WTC11 (cell line): Measurements from ENCODE around the gene SMYD4. TPM values are rescaled to one million over a fixed set of nuclear protein-coding genes. Genes with fewer than 3 reads are reported as not detected.

Experiments
- ATAC-seq: fragments of 200-7000 bp; cut with Tn5 transposase; 2 replicates; pipeline ENCODE4 v1.10.0; 2021; ENCODE audit warnings: mild to moderate bottlenecking, moderate library complexity
- CTCF ChIA-PET: fragments of 300-600 bp; sonication (Branson Sonifier 250); formaldehyde crosslinking; loops from one replicate; lab custom pipeline; 2021; ENCODE audit warnings: antibody characterized with exemption; lab: Charles Lee
- POLR2A ChIA-PET: fragments of 350-600 bp; sonication (Branson Sonifier 250); formaldehyde crosslinking; loops from one replicate; lab custom pipeline; 2021; ENCODE audit warnings: antibody characterized with exemption; lab: Charles Lee
- DNase-seq: peaks from one replicate; pipeline ENCODE4 v3.0.0; 2021; ENCODE audit warnings: low spot score
- H3K27ac Mint-ChIP-seq: 2 replicates; pipeline ENCODE4 v1.8.0; 2021; ENCODE audit warnings: mixed read lengths
- H3K27me3 Mint-ChIP-seq: 2 replicates; pipeline ENCODE4 v1.8.0; 2021; ENCODE audit warnings: low read depth, mild to moderate bottlenecking, moderate library complexity, mixed read lengths
- H3K36me3 Mint-ChIP-seq: 2 replicates; pipeline ENCODE4 v1.8.0; 2021; ENCODE audit warnings: mixed read lengths
- H3K4me1 Mint-ChIP-seq: 2 replicates; pipeline ENCODE4 v1.8.0; 2022; ENCODE audit warnings: mixed read lengths
- H3K4me3 Mint-ChIP-seq: 2 replicates; pipeline ENCODE4 v1.8.0; 2021; ENCODE audit warnings: mild to moderate bottlenecking, moderate library complexity, mixed read lengths
- H3K9me3 Mint-ChIP-seq: 2 replicates; pipeline ENCODE4 v1.8.0; 2021; ENCODE audit warnings: mixed read lengths
- CREM ChIP-seq: sonication (generic); formaldehyde crosslinking; IDR thresholded peaks from 2 replicates; pipeline ENCODE4 v1.8.1; 2022; ENCODE audit warnings: mild to moderate bottlenecking, missing genetic modification reagents, moderate library complexity
- EMX1 ChIP-seq: fragments of 250-450 bp; sonication (Bioruptor Pico); IDR thresholded peaks from 2 replicates; pipeline ENCODE4 v1.8.0; 2021; ENCODE audit warnings: mild to moderate bottlenecking
- FOXK1 ChIP-seq: sonication (generic); formaldehyde crosslinking; IDR thresholded peaks from 2 replicates; pipeline ENCODE4 v1.8.0; 2022; ENCODE audit warnings: mild to moderate bottlenecking, moderate library complexity, missing genetic modification reagents
- GABPB1 ChIP-seq: sonication (generic); formaldehyde crosslinking; IDR thresholded peaks from 2 replicates; pipeline ENCODE4 v1.8.1; 2023; ENCODE audit warnings: mild to moderate bottlenecking, missing genetic modification reagents
- NFATC4 ChIP-seq: fragments of 250-450 bp; sonication (Bioruptor Pico); IDR thresholded peaks from 2 replicates; pipeline ENCODE4 v1.9.0; 2021; ENCODE audit warnings: mild to moderate bottlenecking
- RELA ChIP-seq: sonication (generic); formaldehyde crosslinking; IDR thresholded peaks from 2 replicates; pipeline ENCODE4 v1.8.1; 2022; ENCODE audit warnings: missing genetic modification reagents, mild to moderate bottlenecking, borderline replicate concordance
- SOX15 ChIP-seq: fragments of 250-450 bp; sonication (Bioruptor Pico); IDR thresholded peaks from 2 replicates; pipeline ENCODE4 v1.9.0; 2021; ENCODE audit warnings: mild to moderate bottlenecking
- total RNA-seq: library from RNA; stranded (reverse); gene quantifications from 3 replicates; pipeline ENCODE4 v1.2.3, GENCODE V29; 2021
- TF ChIP-seq, protein P1 (sequence below): fragments of 250-450 bp; sonication (Bioruptor Pico); IDR thresholded peaks from 2 replicates; pipeline ENCODE4 v1.9.0; 2021; ENCODE audit warnings: mild to moderate bottlenecking
- TF ChIP-seq, protein P2 (sequence below): sonication (generic); formaldehyde crosslinking; IDR thresholded peaks from 2 replicates; pipeline ENCODE4 v1.8.0; 2023; ENCODE audit warnings: missing genetic modification reagents
- TF ChIP-seq, protein P3 (sequence below): fragments of 250-450 bp; sonication (Bioruptor Pico); IDR thresholded peaks from 2 replicates; pipeline ENCODE4 v2.1.2; 2022; ENCODE audit warnings: mild to moderate bottlenecking, moderate library complexity
- TF ChIP-seq, protein P4 (sequence below): sonication (generic); formaldehyde crosslinking; IDR thresholded peaks from 2 replicates; pipeline ENCODE4 v1.8.1; 2023; ENCODE audit warnings: mild to moderate bottlenecking, missing genetic modification reagents
- TF ChIP-seq, protein P5 (sequence below): fragments of 200-600 bp; IDR thresholded peaks from 2 replicates; pipeline ENCODE4 v1.8.0; 2022; ENCODE audit warnings: antibody characterized with exemption
- TF ChIP-seq, protein P6 (sequence below): sonication (generic); formaldehyde crosslinking; IDR thresholded peaks from 2 replicates; pipeline ENCODE4 v1.8.0; 2022; ENCODE audit warnings: mild to moderate bottlenecking, missing genetic modification reagents

The SMYD4 gene
- total RNA-seq, 1 experiment from 2014 or later, result 24.1 TPM

DNA sequence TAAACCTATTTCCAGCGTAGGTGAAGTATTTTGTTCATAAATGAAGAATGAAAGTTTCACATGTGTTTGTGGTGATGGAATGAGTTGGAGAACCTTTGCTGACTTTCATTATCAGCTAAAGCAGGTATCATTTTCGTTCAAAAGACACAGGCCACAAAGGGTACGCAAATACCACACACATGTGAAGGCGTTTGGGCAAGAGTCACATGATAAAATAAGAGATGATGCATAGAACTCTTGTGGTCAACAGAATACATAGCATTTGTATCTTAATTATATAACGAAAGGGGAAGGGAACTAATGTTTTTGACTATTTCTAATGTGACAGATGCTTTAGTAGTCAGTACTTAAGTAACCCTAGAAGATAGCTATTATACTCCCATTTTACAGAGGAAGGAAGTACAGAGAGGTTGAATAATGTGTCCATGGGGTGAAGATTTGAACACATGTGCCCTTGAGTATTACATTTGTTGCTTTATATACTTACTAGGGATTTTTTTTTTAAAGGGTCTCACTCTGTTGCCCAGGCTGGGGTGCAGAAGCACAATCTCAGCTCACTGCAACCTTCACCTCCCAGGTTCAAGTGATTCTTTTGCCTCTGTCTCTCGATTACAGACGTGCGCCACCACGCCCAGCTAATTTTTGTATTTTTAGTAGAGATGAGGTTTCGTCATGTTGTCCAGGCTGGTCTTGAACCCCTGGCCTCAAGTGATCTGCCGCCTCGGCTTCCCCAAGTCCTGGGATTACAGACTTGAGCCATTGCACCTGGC, 4.9 kb upstream of the SMYD4 start:
- TF ChIP-seq EMX1 (CRISPR knock-in tag) (no peak), NFATC4 (CRISPR knock-in tag) (no peak), RELA (CRISPR knock-in tag) (no peak), FOXK1 (CRISPR knock-in tag) (no peak), CREM (CRISPR knock-in tag) (no peak), SOX15 (CRISPR knock-in tag) (no peak), GABPB1 (CRISPR knock-in tag) (no peak)
- TF ChIP-seq, protein P1, sequence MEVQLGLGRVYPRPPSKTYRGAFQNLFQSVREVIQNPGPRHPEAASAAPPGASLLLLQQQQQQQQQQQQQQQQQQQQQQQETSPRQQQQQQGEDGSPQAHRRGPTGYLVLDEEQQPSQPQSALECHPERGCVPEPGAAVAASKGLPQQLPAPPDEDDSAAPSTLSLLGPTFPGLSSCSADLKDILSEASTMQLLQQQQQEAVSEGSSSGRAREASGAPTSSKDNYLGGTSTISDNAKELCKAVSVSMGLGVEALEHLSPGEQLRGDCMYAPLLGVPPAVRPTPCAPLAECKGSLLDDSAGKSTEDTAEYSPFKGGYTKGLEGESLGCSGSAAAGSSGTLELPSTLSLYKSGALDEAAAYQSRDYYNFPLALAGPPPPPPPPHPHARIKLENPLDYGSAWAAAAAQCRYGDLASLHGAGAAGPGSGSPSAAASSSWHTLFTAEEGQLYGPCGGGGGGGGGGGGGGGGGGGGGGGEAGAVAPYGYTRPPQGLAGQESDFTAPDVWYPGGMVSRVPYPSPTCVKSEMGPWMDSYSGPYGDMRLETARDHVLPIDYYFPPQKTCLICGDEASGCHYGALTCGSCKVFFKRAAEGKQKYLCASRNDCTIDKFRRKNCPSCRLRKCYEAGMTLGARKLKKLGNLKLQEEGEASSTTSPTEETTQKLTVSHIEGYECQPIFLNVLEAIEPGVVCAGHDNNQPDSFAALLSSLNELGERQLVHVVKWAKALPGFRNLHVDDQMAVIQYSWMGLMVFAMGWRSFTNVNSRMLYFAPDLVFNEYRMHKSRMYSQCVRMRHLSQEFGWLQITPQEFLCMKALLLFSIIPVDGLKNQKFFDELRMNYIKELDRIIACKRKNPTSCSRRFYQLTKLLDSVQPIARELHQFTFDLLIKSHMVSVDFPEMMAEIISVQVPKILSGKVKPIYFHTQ, result no peak
- TF ChIP-seq, protein P2, sequence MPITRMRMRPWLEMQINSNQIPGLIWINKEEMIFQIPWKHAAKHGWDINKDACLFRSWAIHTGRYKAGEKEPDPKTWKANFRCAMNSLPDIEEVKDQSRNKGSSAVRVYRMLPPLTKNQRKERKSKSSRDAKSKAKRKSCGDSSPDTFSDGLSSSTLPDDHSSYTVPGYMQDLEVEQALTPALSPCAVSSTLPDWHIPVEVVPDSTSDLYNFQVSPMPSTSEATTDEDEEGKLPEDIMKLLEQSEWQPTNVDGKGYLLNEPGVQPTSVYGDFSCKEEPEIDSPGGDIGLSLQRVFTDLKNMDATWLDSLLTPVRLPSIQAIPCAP, result no peak
- TF ChIP-seq, protein P3, sequence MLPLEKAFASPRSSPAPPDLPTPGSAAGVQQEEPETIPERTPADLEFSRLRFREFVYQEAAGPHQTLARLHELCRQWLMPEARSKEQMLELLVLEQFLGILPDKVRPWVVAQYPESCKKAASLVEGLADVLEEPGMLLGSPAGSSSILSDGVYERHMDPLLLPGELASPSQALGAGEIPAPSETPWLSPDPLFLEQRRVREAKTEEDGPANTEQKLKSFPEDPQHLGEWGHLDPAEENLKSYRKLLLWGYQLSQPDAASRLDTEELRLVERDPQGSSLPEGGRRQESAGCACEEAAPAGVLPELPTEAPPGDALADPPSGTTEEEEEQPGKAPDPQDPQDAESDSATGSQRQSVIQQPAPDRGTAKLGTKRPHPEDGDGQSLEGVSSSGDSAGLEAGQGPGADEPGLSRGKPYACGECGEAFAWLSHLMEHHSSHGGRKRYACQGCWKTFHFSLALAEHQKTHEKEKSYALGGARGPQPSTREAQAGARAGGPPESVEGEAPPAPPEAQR (CRISPR knock-in tag), result no peak
- TF ChIP-seq, protein P4, sequence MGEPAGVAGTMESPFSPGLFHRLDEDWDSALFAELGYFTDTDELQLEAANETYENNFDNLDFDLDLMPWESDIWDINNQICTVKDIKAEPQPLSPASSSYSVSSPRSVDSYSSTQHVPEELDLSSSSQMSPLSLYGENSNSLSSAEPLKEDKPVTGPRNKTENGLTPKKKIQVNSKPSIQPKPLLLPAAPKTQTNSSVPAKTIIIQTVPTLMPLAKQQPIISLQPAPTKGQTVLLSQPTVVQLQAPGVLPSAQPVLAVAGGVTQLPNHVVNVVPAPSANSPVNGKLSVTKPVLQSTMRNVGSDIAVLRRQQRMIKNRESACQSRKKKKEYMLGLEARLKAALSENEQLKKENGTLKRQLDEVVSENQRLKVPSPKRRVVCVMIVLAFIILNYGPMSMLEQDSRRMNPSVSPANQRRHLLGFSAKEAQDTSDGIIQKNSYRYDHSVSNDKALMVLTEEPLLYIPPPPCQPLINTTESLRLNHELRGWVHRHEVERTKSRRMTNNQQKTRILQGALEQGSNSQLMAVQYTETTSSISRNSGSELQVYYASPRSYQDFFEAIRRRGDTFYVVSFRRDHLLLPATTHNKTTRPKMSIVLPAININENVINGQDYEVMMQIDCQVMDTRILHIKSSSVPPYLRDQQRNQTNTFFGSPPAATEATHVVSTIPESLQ (CRISPR knock-in tag), result no peak
- TF ChIP-seq, protein P5, sequence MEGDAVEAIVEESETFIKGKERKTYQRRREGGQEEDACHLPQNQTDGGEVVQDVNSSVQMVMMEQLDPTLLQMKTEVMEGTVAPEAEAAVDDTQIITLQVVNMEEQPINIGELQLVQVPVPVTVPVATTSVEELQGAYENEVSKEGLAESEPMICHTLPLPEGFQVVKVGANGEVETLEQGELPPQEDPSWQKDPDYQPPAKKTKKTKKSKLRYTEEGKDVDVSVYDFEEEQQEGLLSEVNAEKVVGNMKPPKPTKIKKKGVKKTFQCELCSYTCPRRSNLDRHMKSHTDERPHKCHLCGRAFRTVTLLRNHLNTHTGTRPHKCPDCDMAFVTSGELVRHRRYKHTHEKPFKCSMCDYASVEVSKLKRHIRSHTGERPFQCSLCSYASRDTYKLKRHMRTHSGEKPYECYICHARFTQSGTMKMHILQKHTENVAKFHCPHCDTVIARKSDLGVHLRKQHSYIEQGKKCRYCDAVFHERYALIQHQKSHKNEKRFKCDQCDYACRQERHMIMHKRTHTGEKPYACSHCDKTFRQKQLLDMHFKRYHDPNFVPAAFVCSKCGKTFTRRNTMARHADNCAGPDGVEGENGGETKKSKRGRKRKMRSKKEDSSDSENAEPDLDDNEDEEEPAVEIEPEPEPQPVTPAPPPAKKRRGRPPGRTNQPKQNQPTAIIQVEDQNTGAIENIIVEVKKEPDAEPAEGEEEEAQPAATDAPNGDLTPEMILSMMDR, result no peak
- TF ChIP-seq, protein P6, sequence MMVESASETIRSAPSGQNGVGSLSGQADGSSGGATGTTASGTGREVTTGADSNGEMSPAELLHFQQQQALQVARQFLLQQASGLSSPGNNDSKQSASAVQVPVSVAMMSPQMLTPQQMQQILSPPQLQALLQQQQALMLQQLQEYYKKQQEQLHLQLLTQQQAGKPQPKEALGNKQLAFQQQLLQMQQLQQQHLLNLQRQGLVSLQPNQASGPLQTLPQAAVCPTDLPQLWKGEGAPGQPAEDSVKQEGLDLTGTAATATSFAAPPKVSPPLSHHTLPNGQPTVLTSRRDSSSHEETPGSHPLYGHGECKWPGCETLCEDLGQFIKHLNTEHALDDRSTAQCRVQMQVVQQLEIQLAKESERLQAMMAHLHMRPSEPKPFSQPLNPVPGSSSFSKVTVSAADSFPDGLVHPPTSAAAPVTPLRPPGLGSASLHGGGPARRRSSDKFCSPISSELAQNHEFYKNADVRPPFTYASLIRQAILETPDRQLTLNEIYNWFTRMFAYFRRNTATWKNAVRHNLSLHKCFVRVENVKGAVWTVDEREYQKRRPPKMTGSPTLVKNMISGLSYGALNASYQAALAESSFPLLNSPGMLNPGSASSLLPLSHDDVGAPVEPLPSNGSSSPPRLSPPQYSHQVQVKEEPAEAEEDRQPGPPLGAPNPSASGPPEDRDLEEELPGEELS (CRISPR knock-in tag), result no peak
- Mint-ChIP-seq H3K4me1 (peaks cover 4% of the 10 kb centered on the region), H3K27ac (peak overlapping the region; percentile 44; the same call in 1 of the 2 replicates), H3K4me3 (no peak overlapping the region), H3K9me3 (no peaks in the 10 kb centered on the region; the same call in 1 of the 2 replicates), H3K27me3 (no peaks in the 10 kb centered on the region), H3K36me3 (peaks cover 17% of the 10 kb centered on the region)
- no peak for ATAC-seq
- no peak for DNase-seq
- ChIA-PET CTCF (interaction anchor here (1.4 kb wide), 1 partner anchor 31 kb away, joined by 3 read pairs; no protein-coding TSS in a partner anchor), POLR2A (interaction anchor here (0.7 kb wide), 1 partner anchor 161 kb away, joined by 3 read pairs; no protein-coding TSS in a partner anchor)
